HG03469 (cell line): ENCODE data around the gene HOXC10.

Source experiments
- ATAC-seq: cut with Tn5 transposase; IDR thresholded peaks from one replicate; pipeline ENCODE4 v1.9.1; 2021; ENCODE audit warnings: mild to moderate bottlenecking, moderate library complexity, moderate number of reproducible peaks; ENCODE audit not compliant: unreplicated experiment

The HOXC10 gene

DNA sequence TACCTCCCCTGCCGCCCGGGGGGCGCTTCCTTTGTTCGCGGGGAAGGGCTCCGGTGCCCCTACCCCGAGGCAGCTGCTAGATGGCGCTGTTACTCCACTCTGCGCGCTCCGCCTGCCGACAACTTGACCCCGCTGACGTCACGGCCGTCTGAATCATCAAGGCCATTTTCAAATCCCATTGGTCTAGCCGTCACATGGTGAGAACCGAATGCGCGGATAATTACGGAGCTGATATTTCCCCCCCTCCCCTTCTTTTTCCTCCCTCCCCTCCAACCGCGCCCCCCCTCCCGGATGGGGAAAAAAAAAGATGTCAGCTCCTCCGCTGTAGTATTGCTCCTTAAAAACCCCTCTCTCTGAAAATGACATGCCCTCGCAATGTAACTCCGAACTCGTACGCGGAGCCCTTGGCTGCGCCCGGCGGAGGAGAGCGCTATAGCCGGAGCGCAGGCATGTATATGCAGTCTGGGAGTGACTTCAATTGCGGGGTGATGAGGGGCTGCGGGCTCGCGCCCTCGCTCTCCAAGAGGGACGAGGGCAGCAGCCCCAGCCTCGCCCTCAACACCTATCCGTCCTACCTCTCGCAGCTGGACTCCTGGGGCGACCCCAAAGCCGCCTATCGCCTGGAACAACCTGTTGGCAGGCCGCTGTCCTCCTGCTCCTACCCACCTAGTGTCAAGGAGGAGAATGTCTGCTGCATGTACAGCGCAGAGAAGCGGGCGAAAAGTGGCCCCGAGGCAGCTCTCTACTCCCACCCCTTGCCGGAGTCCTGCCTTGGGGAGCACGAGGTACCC lies at the start of gene HOXC10:
TSS of gene HOXC10 (plus strand) at position 246 of the 791 bp plus-strand sequence. CDS start at position 360, 114 bp downstream.
- no peak for ATAC-seq

DNA sequence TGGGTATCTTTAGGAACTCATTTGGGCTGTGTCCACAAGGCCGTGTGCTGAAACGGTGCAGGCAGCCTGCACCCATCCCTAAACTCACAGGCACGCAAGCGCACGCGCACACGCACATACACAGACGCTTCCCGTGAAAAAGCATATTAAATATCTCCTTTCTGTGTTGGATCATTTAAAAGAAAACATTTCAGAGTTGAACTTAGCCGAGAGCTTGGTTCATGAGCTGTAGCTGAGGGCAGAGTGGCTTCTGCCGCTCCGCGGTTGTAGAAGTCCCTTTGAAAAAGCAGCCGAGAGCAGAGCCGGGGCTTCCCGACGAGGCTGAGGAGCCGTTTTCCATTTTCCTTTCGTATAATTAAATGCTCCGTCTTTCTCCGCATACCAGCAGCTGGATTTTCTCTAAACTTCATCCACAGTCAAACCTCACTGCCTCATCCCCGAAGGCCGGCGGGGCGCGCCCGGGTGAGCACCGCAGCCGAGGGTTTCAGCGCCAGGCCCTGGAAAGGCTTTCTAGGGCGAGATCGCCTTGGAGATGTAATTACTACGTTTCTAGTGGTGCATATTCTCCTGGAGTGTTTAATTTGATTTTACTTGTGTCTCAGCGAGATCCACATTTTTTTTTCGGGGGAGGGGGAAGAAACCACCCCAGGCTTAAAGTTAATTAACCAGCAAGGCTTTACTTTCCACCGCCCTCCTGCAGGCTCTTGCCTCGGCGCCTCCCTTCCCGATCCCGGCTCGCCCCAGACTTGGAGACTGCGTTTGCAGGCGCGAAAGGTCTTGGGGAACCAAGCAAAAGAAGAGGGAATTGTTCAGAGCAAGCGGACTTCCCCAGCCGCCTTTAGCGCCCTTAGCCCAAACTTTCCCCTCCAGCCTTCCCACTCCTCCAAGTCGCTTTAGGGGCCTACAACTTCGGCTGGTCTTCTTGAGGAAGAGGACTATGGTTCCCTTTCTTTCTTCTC lies 49.3 kb upstream of the HOXC10 start:
- no peak for ATAC-seq

DNA sequence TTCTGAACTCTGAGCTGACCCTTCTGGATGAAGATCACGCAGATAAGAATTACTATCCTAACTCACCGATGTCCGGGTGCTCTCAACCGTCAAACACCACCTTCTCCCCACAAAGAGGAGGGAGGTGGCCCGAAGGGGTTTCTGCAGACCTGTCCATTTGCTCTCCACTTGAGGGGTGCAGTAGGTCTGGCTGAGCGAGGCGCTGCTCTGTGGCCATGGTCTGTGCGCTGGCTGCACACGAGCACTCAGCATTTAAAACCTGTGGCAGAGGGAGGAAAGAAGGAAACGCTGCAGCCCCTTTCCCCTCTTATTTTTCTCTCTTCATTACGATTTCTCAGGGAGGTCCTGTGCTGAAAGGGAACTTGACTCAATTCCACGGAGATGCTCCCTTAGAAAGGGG lies 47.8 kb upstream of the HOXC10 start:
- ATAC-seq, result no peak

DNA sequence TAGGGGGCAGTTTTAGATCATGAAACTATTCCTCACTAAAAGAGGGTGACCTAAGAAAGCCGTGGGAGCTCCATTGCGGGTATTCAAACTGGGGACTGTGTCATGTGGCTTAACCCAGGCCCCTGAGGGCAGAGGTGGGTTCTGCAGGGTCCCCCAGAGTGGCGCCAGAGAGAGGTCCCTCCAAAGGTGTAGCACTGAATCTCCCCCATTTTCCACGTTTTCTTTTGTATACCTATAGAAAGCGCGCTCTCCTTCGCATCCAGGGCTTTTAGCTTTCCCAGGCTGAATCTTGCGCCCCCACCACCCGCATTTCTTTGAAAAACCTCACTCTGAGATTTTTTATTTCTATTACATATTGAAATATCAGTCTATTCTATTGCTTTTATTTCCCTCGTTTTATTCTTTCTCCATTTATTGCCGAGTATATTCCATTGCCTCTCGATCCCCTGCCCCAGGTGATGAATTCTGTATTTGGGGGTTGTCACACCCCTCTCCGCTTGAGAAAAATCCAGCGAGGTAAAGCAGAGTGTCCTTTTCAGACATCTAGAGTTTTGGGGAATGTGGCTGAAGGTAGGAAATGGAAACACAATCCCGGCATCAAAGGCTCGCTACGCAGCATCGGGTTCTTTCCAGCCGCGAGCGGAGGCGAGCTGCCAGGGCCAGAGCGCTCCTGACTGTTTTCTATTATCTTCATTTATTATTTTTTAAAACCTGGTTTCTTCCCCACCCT lies 47.2 kb upstream of the HOXC10 start:
- ATAC-seq, result no peak

DNA sequence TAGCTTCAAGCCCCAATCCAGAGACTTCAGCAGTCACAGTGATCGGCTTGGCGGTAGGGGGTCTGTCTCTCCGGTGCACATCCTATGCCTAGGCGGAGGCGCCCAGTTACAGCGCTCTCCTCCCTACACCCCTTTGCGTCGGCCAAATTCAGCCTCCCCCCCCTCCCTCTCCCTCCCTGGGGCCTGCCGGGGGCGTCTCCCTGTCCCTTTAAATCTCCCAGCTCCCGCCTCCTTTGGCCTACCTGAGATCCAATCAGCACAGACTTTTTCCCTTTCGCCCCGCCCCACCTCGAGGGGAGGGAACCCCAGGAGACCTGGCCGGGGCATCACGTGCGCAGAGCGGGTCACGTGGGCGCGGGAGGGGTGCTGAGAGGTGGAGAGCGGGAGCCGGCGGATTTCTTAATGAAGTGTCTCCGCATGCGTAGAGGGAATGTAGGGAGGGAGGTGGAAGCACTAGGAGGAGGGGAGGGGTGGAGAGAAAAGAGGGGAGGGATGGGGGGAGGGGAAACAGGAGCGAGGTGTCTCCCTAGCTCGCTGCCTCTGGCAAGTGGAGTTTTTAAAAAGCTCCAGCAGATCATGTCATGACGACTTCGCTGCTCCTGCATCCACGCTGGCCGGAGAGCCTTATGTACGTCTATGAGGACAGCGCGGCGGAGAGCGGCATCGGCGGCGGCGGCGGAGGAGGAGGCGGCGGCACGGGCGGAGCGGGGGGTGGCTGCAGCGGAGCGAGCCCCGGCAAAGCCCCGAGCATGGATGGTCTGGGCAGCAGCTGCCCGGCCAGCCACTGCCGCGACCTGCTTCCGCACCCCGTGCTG lies 46.4 kb upstream of the HOXC10 start, which contains the start of gene HOXC13:
TSS of gene HOXC13 (plus strand) at position 506 of the 815 bp plus-strand sequence. CDS start at position 582, 76 bp downstream.
- ATAC-seq, result no peak

DNA sequence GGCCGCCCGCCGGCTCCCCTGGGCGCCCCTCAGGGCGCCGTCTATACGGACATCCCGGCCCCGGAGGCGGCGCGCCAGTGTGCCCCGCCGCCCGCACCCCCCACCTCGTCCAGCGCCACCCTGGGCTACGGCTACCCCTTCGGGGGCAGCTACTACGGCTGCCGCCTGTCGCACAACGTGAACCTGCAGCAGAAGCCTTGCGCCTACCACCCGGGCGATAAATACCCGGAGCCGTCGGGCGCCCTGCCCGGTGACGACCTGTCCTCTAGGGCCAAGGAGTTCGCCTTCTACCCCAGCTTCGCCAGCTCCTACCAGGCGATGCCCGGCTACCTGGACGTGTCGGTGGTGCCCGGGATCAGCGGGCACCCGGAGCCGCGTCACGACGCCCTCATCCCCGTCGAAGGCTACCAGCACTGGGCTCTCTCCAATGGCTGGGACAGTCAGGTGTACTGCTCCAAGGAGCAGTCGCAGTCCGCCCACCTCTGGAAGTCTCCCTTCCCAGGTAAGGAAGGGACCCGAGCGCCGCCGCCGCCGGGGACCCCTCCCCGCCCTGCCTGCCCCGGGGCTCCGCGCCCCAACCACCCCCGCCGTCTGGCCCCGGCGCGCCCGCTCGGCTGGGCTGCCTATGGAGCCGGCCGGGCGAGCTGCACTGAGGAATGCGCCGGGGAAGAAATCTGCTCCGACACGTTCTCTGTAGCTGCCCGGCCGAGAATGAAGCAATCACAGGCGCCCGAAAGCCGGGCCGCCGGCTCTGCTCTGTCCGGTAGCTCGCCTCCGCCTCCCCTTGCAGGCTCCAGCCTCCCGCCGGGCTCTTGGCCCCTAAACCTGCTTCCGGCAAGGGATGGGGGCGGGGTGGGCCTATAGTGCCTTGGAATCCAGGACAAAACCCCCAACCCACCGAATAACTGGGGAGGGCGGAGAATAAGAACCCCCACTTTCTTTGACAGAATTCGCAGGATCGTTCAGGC lies 45.5 kb upstream of the HOXC10 start:
- ATAC-seq, result no peak

DNA sequence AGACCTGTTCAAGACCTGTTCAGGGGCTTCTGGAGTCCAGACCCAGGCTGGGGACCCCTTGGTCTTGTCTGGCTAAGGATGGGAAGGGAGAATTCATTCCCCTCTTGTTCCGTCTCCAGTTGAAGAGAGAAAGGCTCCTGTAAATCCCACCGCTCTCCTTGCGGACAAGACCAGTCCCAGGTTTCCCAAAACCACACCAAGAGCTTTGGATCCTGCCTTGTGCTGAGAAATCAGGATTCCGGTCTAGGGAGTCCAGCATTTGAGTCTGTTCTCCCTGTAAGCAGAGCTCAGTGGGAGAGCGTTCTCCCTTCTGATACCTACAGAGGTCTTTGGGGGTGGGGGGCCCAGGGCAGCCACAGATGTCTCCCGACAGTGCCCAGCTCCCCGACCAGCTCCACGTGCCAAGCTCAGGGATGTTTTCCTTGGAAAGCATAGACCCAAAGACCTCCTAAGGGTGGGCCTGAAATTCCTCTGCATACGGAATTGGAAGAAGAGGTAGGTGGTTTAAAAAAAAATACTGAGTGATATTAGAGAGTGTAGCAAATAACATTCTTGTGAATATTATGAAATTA lies 44.4 kb upstream of the HOXC10 start:
- ATAC-seq, result no peak

DNA sequence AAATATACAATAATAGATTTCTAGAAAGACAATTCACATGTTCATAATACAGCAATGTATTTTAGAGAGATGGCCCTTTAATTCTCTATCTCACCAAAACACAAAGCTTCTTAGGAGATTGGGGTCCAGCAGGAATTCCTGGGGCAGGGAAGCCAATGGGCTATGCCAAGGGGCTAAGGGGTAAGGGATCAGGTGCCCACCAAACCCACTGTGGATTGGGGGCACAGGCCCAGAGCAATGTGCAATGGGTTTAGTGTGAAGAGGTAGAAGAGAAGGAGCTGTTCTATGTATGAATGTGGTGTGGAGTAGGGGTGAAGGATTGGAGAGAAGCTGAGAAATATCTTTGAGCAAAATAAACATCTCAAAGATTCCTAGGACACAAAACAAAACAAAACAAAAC lies 43.8 kb upstream of the HOXC10 start:
- no peak for ATAC-seq

DNA sequence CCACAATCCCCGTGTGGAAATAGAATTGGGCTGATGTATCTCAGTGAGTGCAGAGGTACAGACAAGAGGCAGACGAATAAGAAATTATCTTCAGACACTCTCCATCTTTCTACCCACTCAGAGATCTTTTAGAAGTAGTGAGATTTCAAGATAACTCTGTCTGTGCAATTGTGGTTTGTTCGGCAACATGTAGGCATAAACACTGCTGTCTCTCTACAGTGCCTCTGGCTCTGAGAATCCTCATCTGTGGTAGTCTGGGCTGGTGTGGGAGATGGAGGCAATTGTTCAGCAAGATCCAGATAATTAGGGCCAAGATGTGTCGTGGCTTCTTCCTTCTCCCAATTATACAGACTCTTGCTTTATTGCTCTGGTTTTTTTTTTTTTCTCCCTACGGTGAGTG lies 43.2 kb upstream of the HOXC10 start:
- ATAC-seq, result no peak

DNA sequence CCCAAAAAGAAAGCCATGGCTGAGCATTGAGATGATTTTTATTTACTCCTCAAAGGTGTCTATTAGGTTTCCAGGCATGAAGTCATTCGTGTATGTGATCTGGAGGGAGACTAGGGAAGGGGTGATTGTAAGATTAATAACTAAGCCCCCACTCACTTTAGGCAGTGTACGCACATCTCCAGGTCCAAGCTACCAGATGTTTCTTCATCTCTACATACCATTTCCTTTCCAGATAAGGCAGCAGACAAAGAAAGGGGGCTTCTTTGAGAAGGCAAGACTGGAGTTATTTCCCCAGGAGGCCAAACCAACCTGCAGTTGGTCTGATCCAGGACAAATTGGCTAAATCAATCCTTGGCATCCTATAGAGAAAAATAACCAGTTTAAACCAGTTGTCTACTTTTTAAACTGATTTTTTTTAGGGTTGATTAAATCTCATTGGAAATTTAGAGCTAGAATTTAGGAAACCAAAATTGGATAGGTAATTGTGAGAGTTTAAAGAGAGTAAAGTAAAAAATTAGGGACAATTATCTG lies 42.4 kb upstream of the HOXC10 start:
- no peak for ATAC-seq

DNA sequence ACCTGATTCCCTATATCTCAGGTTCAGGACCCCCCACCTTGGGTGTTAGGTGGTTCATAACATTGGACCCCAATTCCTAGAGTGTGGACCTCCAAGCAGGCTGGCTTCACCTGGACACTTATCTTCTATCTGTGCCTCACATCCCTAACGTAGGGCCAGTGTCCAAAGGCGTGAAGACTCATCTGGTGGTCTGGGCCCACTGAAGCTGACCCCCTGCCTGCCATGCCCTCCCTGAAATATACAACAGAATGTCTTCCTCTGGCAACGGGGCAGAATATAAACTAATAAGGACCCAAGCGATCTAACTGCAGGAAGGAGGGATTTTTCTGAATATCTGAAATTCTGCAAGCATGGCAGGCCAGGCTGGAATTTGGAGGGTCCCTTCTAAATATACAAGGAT lies 40.7 kb upstream of the HOXC10 start:
- no peak for ATAC-seq

DNA sequence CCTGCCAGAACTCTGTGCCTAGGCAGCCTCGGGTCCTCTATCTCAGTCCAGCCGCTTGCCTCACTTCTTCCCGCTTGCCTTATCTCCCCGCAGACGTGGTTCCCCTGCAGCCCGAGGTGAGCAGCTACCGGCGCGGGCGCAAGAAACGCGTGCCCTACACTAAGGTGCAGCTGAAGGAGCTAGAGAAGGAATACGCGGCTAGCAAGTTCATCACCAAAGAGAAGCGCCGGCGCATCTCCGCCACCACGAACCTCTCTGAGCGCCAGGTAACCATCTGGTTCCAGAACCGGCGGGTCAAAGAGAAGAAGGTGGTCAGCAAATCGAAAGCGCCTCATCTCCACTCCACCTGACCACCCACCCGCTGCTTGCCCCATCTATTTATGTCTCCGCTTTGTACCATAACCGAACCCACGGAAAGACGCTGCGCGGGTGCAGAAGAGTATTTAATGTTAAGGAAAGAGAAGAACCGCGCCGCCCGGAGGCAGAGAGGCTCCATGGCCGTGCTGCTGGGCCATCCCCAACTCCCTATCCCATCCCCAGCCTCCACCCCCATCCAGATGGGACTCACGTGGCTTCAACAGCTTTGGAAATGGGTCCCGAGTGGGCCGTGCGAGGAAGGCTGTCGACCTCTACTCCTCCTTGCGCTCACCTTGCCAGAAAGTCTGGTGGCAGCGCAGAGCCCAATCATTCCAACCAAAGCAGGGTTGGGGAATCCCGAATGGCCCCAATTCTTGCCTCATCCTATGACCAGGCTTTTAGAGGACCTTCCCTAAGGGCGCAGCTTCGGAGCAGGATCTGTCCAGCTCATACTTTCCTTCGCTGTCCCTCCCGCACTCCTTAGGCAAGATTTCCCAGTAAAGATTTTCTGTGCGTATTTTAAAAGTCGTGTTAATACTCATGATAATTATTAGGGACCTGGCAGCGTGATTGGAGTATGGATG lies 39.8 kb upstream of the HOXC10 start:
- ATAC-seq, result no peak

DNA sequence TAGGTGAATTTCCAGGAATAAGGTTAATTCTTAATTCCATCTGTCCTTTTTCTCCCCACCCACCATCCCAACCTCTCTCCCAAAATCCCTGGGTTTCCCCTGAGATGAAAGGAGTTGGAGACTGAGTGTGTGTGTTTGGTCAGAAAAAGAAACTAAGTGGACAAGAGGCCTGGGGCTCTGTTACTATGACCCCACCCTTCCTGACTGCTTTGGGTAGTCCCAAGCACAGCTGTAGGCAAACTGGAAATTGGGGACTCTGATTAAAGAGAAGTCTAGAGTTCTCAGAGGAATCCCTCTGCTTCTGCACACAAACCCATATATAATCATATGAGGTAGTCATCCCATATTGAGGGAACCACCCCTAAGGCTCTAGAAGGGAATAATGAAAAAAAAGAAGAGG lies 37.2 kb upstream of the HOXC10 start:
- no peak for ATAC-seq

DNA sequence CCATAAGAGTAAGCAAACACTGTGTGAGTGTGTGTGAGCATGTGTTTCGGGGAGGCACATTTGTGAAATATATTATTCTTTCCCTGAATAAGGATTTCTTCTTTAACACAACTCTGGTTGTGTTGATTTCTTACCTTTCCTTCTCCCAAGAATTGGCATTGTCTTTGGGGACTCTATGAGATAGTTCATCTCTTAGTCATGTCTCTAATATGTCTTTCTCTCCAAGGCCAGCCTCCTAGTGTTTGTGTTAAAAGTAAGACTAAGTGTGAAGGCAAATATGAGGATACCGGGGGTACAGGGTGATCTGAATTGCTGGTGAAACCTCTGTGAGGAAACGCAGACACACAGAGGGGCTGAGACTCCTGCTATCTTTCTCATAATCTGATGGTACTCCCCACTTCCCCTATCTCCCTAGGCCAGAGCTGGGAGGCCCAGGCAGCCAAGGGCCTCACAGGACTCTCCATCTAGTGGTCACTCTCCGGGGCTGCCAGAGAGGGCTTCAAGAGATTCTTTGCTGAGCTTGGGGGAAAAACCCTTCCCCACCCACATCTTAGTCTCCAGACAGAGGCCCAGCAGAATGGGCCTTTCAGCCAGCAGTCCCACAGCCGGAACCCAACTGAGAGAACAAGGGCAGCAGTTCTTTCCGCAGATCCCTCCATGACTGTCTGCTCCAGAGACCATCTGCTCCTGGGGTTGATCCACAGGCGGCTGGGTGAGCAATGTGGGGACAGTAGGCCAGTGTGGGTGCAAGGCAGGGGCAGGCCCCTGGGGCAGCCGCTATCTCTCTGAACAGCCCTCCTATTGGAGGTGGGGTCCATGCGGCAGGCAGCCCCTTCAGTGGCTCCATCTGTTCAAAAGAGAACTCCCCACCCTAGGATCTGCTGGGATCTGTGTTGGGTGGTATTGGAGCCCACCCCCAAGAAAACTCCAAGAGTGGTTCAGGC lies 36.0 kb upstream of the HOXC10 start:
- no peak for ATAC-seq

DNA sequence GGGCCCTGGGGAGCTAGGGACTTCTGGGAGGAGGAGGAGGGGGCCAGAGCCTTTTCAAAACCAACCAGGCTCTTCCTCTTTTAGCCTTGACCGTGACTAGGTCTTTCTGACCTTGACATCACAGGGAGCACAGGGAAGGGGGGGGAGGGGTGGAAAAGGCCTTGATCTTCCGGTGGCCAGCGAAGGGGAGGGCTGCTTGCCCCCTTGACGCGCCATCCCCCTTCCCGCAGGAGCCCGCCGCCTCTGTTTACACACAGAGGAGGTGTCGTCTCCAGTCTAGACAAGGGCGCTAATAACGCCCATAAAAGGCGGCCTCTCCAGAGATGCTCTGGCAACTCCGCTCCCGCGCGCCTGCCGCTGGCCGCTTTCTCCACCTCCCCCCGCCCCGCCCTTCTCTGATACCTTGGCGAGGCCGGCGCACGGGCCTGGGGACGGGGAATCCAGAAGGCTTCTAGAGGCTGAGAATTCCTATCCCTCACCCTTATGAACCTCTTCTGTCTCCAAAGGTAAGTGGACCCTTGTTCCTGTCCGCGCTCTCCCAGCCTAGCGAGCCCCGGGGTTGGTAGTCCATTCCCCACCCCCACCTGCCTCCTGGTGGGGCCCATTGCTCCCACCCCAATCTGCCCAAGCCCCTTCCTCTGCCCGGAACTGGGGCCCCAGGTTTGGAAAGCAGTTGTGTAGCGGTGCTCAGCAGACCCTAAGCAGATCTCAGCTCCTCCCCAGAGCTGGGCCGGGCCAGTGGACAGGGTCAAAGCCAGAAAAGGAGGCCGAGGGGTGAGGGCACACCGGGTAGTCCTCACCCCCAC lies 35.1 kb upstream of the HOXC10 start:
- ATAC-seq, result no peak

DNA sequence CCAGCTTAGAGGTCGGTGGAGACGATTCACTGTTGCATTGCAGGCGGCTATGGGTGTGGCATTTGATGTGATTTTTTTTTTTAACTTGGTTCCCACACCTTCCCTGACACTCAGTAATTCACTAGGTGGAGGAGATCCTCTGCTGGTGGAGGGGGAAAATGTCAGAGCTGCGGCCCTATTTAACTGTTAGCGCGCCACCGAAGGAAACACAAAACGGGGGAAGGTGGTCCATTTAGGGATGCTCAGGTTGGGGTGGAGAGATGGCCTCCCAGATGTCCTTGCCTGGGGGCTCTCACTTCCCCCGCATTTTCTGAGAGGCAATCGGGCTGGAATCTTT lies 34.5 kb upstream of the HOXC10 start:
- no peak for ATAC-seq
